H1 (cell line): ENCODE data around the gene ABHD16A. TPM values are rescaled to one million over a fixed set of nuclear protein-coding genes. Genes with fewer than 3 reads are reported as not detected.

Experiments
- CTCF ChIA-PET: fragments of 300-600 bp; sonication (Branson Sonifier 250); formaldehyde crosslinking; loops from one replicate; lab custom pipeline; 2021; ENCODE audit not compliant: partially characterized antibody; lab: Charles Lee
- POLR2A ChIA-PET: fragments of 300-600 bp; sonication (Branson Sonifier 250); formaldehyde crosslinking; loops from one replicate; lab custom pipeline; 2021; ENCODE audit warnings: inconsistent platforms; ENCODE audit not compliant: partially characterized antibody; lab: Charles Lee
- DNase-seq, 2 experiments: peaks; one replicate each; pipeline versions ENCODE4 v3.0.0 to v3.0.0-alpha.2; 2010 to 2022; ENCODE audit warnings: low spot score in 2 of 2, low read depth in 1 of 2, mixed read lengths in 1 of 2
- FAIRE-seq: peaks from 2 replicates; lab custom pipeline; 2011; peaks lifted over from hg19 to GRCh38; lab: Jason Lieb, UNC
- H2AFZ ChIP-seq: 2 replicates; pipeline ENCODE4 v1.8.1; 2012; ENCODE audit warnings: low read length, inconsistent platforms
- H2AK5ac ChIP-seq: 2 replicates; pipeline ENCODE4 v1.6.1; 2013; ENCODE audit warnings: low read depth, low read length
- H2BK120ac ChIP-seq: replicated peaks from 2 replicates; pipeline ENCODE3; 2013; ENCODE audit warnings: low read depth, low read length, inconsistent platforms
- H2BK12ac ChIP-seq: 2 replicates; pipeline ENCODE4 v1.6.1; 2013; ENCODE audit warnings: low read depth, low read length
- H2BK15ac ChIP-seq: 2 replicates; pipeline ENCODE4 v1.6.1; 2013; ENCODE audit warnings: low read length
- H2BK20ac ChIP-seq: 2 replicates; pipeline ENCODE4 v1.6.1; 2013; ENCODE audit warnings: low read length
- H2BK5ac ChIP-seq: 2 replicates; pipeline ENCODE4 v1.6.1; 2013; ENCODE audit warnings: low read depth, low read length
- H3K14ac ChIP-seq: 2 replicates; pipeline ENCODE4 v1.6.1; 2013; ENCODE audit warnings: inconsistent platforms; ENCODE audit not compliant: insufficient read length
- H3K18ac ChIP-seq: 2 replicates; pipeline ENCODE4 v1.6.1; 2013; ENCODE audit warnings: low read length; ENCODE audit errors: extremely low read depth
- H3K23ac ChIP-seq: 2 replicates; pipeline ENCODE4 v1.6.1; 2013; ENCODE audit warnings: inconsistent platforms; ENCODE audit not compliant: insufficient read length
- H3K23me2 ChIP-seq: 2 replicates; pipeline ENCODE4 v1.6.1; 2013; ENCODE audit warnings: low read depth, low read length
- H3K27ac ChIP-seq: 2 replicates; pipeline ENCODE4 v1.6.1; 2011; ENCODE audit warnings: low read depth, low read length, inconsistent platforms
- H3K27me3 ChIP-seq, 4 experiments: replicated peaks in 1 of 4; 1 replicate in 1 of 4; 2 replicates in 3 of 4; pipeline versions ENCODE4 v1.6.1 to v1.8.1; 2011 to 2013; ENCODE audit warnings: low read length in 3 of 4, mild to moderate bottlenecking in 3 of 4, inconsistent platforms in 2 of 4, mixed read lengths in 2 of 4, moderate library complexity in 1 of 4; ENCODE audit not compliant: control insufficient read depth in 3 of 4, insufficient read depth in 3 of 4; ENCODE audit errors: extremely low read depth in 1 of 4
- H3K36me3 ChIP-seq, 4 experiments: 2 replicates each; pipeline versions ENCODE4 v1.6.1 to v1.8.1; 2011 to 2013; ENCODE audit warnings: mild to moderate bottlenecking in 4 of 4, low read length in 3 of 4, moderate library complexity in 2 of 4, control low read depth in 1 of 4, inconsistent platforms in 1 of 4; ENCODE audit not compliant: insufficient read depth in 4 of 4, control insufficient read depth in 2 of 4
- H3K4ac ChIP-seq: replicated peaks from 2 replicates; pipeline ENCODE3; 2013; ENCODE audit warnings: low read length, low read depth, mixed read lengths, inconsistent platforms; ENCODE audit not compliant: insufficient read length
- H3K4me1 ChIP-seq, 4 experiments: replicated peaks in 1 of 4; 1 replicate in 1 of 4; 2 replicates in 3 of 4; pipeline versions ENCODE4 v1.6.1 to v1.8.1; 2011 to 2013; ENCODE audit warnings: low read length in 3 of 4, inconsistent platforms in 2 of 4, mixed read lengths in 1 of 4; ENCODE audit not compliant: insufficient read depth in 4 of 4, control insufficient read depth in 3 of 4
- H3K4me2 ChIP-seq, 2 experiments: 2 replicates each; pipeline versions ENCODE4 v1.6.1 to v1.8.1; 2011 to 2013; ENCODE audit warnings: low read depth in 2 of 2, low read length in 2 of 2, control low read depth in 1 of 2, inconsistent platforms in 1 of 2, mild to moderate bottlenecking in 1 of 2; ENCODE audit not compliant: insufficient read depth in 1 of 2
- H3K4me3 ChIP-seq, 4 experiments: fragments of 200-600, 300-600 bp in 1 of 4; sonication (generic), shearing (Covaris generic), sonication (Bioruptor Twin) in 1 of 4; 2 replicates each; pipeline versions ENCODE4 v1.5.1 to v1.8.1; 2011 to 2016; ENCODE audit warnings: low read length in 4 of 4, low read depth in 3 of 4, control low read depth in 2 of 4, inconsistent platforms in 2 of 4, mild to moderate bottlenecking in 2 of 4, mixed read lengths in 1 of 4, moderate library complexity in 1 of 4; ENCODE audit not compliant: insufficient read depth in 2 of 4; ENCODE audit errors: extremely low read depth in 1 of 4
- H3K56ac ChIP-seq: replicated peaks from 2 replicates; pipeline ENCODE3; 2013; ENCODE audit warnings: low read depth, mild to moderate bottlenecking, mixed read lengths, low read length, inconsistent platforms; ENCODE audit not compliant: insufficient read length
- H3K79me1 ChIP-seq: 2 replicates; pipeline ENCODE4 v1.6.1; 2013; ENCODE audit warnings: low read depth, low read length, control low read depth
- H3K79me2 ChIP-seq, 2 experiments: 2 replicates each; pipeline versions ENCODE4 v1.6.1 to v1.8.1; 2012 to 2013; ENCODE audit warnings: low read length in 2 of 2, mild to moderate bottlenecking in 2 of 2, inconsistent platforms in 1 of 2; ENCODE audit not compliant: insufficient read depth in 2 of 2, control insufficient read depth in 1 of 2
- H3K9ac ChIP-seq, 4 experiments: replicated peaks in 1 of 4; 1 replicate in 1 of 4; 2 replicates in 3 of 4; pipeline versions ENCODE4 v1.6.1 to v1.8.1; 2011 to 2013; ENCODE audit warnings: low read depth in 3 of 4, low read length in 3 of 4, control low read depth in 2 of 4, mild to moderate bottlenecking in 2 of 4, moderate library complexity in 2 of 4, inconsistent platforms in 1 of 4; ENCODE audit errors: extremely low read depth in 1 of 4
- H3K9me3 ChIP-seq, 2 experiments: 2 replicates each; pipeline versions ENCODE4 v1.6.1 to v1.8.1; 2012 to 2013; ENCODE audit warnings: mild to moderate bottlenecking in 2 of 2, moderate library complexity in 2 of 2, control low read depth in 1 of 2, inconsistent platforms in 1 of 2, low read depth in 1 of 2, low read length in 1 of 2, mixed read lengths in 1 of 2; ENCODE audit not compliant: insufficient read depth in 2 of 2
- H4K20me1 ChIP-seq, 2 experiments: replicated peaks in 1 of 2; 2 replicates each; pipeline versions ENCODE3 to v1.8.1; 2011 to 2013; ENCODE audit warnings: inconsistent platforms in 2 of 2, low read length in 2 of 2, mild to moderate bottlenecking in 1 of 2; ENCODE audit not compliant: insufficient read depth in 2 of 2, control insufficient read depth in 1 of 2
- H4K5ac ChIP-seq: 2 replicates; pipeline ENCODE4 v1.6.1; 2013; ENCODE audit warnings: low read length, low read depth, mixed read lengths, inconsistent platforms; ENCODE audit not compliant: insufficient read length
- H4K8ac ChIP-seq: 2 replicates; pipeline ENCODE4 v1.8.0; 2013; ENCODE audit warnings: mild to moderate bottlenecking, moderate library complexity, low read length, inconsistent platforms; ENCODE audit not compliant: insufficient read depth; ENCODE audit errors: extremely low read depth
- H4K91ac ChIP-seq: replicated peaks from 2 replicates; pipeline ENCODE3; 2013; ENCODE audit warnings: low read length, mixed read lengths, inconsistent platforms; ENCODE audit not compliant: insufficient read length
- ATF3 ChIP-seq: IDR thresholded peaks from 2 replicates; pipeline ENCODE4 v1.6.1; 2011; ENCODE audit warnings: low read depth, mild to moderate bottlenecking, low read length; ENCODE audit not compliant: insufficient read depth
- BACH1 ChIP-seq: IDR thresholded peaks from 2 replicates; pipeline ENCODE4 v1.6.1; 2012; ENCODE audit warnings: low read length, improper control_type of control experiment
- BCL11A ChIP-seq, 2 experiments: IDR thresholded peaks; one replicate each; pipeline ENCODE4 v1.6.1; 2011; ENCODE audit warnings: low read depth in 2 of 2, low read length in 2 of 2, mild to moderate bottlenecking in 2 of 2
- EP300 ChIP-seq, 2 experiments: IDR thresholded peaks; 1 replicate in 1 of 2; 2 replicates in 1 of 2; pipeline ENCODE4 v1.6.1; 2011 to 2012; ENCODE audit warnings: low read depth in 2 of 2, low read length in 2 of 2, mild to moderate bottlenecking in 2 of 2, borderline replicate concordance in 1 of 2, inconsistent platforms in 1 of 2, moderate library complexity in 1 of 2
- FOSL1 ChIP-seq: IDR thresholded peaks from 2 replicates; pipeline ENCODE4 v1.6.1; 2011; ENCODE audit warnings: mild to moderate bottlenecking, low read depth, low read length, moderate library complexity; ENCODE audit not compliant: insufficient read depth
- RBBP5 ChIP-seq: IDR thresholded peaks from 2 replicates; pipeline ENCODE4 v1.7.1; 2012; ENCODE audit warnings: low read depth, mild to moderate bottlenecking, inconsistent platforms, low read length, moderate library complexity, borderline replicate concordance
- TBP ChIP-seq: IDR thresholded peaks from 2 replicates; pipeline ENCODE4 v1.6.1; 2011; ENCODE audit warnings: low read depth, low read length, improper control_type of control experiment
- WGBS, 2 experiments: shearing (Covaris generic) in 1 of 2; methylation state at CpG; one replicate each; pipeline versions ENCODE4 v1.1.6 to v1.1.7; 2013 to 2015; ENCODE audit warnings: low lambda C conversion rate in 2 of 2, mixed read lengths in 2 of 2, inconsistent platforms in 1 of 2, low coverage in 1 of 2, missing lambda C conversion rate in 1 of 2; ENCODE audit not compliant: insufficient replicate concordance in 2 of 2, insufficient coverage in 1 of 2, insufficient read length in 1 of 2; ENCODE audit errors: extremely low coverage in 1 of 2, missing lambda C conversion rate in 1 of 2; 5-methylcytosine and 5-hydroxymethylcytosine counted together
- polyA plus RNA-seq, 7 experiments: library from polyadenylated mRNA; depleted of rRNA in 3 of 7; stranded (reverse) in 5 of 7; unstranded in 2 of 7; fragments of >200 nt in 5 of 7; fragments of 200-250 nt in 2 of 7; gene quantifications; 1 replicate in 5 of 7; 2 replicates in 1 of 7; 4 replicates in 1 of 7; pipeline versions ENCODE4 v1.2.1 to v1.2.3, GENCODE V29; 2011 to 2013; ENCODE audit warnings: missing spikeins in 2 of 7, mixed read lengths in 2 of 7
- total RNA-seq: library from RNA; stranded (reverse); fragmentation: NEBNext Ultra II Directional; extraction: Animal tissue kit (Norgen Biotek cat#: 25700); gene quantifications from 2 replicates; pipeline ENCODE4 v1.2.1, GENCODE V29; 2021

The ABHD16A gene
- total and polyA plus RNA-seq, 2 of the 8 experiments (the other 6 are each of a cell fraction or from before 2014, with no cell fraction given): 32.9 to 40.2 TPM

GRCh38 chr6:31664790-31665500 lies 38.2 kb downstream of the ABHD16A start, which contains the start of gene GPANK1:
GPANK1 (minus strand) TSS chr6:31664997; CDS start chr6:31664478, 519 bp downstream.
- Histone ChIP-seq H2AFZ (peak within 1 kb of the TSS; percentile 25; the same call in 1 of the 2 replicates), H3K27me3 (no peaks in the 10 kb centered on the region), H4K20me1 (peaks cover 7 to 9% of the 10 kb centered on the region in 2 experiments), H4K8ac (peak within 1 kb of the TSS; percentile 94; the same call in 1 of the 2 replicates), H3K36me3 (peaks cover 27 to 46% (median 35%) of the 10 kb centered on the region in 4 experiments), H2BK15ac (peak within 1 kb of the TSS; percentile 93; the same call in 1 of the 2 replicates), H3K9ac (peak within 1 kb of the TSS; percentile 80 to 95 (median 90)), H3K4me3 (peak within 1 kb of the TSS; percentile 88 to 94 (median 91)), H2BK12ac (peak within 1 kb of the TSS; percentile 30; the same call in 1 of the 2 replicates), H3K27ac (peak within 1 kb of the TSS; percentile 97), H2AK5ac (peak within 1 kb of the TSS; percentile 43; the same call in 1 of the 2 replicates), H3K79me2 (peaks cover 0 to 44% of the 10 kb centered on the region in 2 experiments; a peak in 3 of 4 replicates), H3K4me1 (peaks cover 0 to 15% (median 4%) of the 10 kb centered on the region in 4 experiments; a peak in 5 of 7 replicates), H4K91ac (peak within 1 kb of the TSS; percentile 94), H3K23ac (no peak within 1 kb of the TSS), H3K9me3 (no peaks in the 10 kb centered on the region), H3K4me2 (peak within 1 kb of the TSS; percentile 74 to 82), H3K4ac (peak within 1 kb of the TSS; percentile 96), H2BK5ac (peak within 1 kb of the TSS; percentile 91), H4K5ac (peak within 1 kb of the TSS; percentile 85), H3K56ac (peak within 1 kb of the TSS; percentile 43), H3K14ac (no peak within 1 kb of the TSS), H3K18ac (peak within 1 kb of the TSS; percentile 98), H2BK20ac (no peak within 1 kb of the TSS), H3K79me1 (peaks cover 9% of the 10 kb centered on the region), H3K23me2 (peaks cover 11% of the 10 kb centered on the region), H2BK120ac (no peak within 1 kb of the TSS)
- POLR2A ChIA-PET: interaction anchor here (0.6 to 25.5 kb wide), 46 partner anchors 8 to 1306 kb away, joined by 3 to 883 read pairs (median 5); partner anchors contain the start of genes ABHD16A, AIF1, APOM and ATP6V1G2
- FAIRE-seq: no peak
- peak; percentile 65 to 77 for DNase-seq
- WGBS, 2 experiments: 1% methylated on average over 38 of the region's 39 CpGs; no CpG with 5 or more reads in 1 of the 2 experiments
- CTCF ChIA-PET: interaction anchor here (0.5 to 3.8 kb wide), 15 partner anchors 8 to 223 kb away, joined by 3 to 38 read pairs (median 4); partner anchors contain the start of genes APOM, BAG6 and TNF
- TF ChIP-seq EP300 (IDR thresholded peaks at IDR 0.05; ENCODE audit: borderline replicate concordance in 1 of 2, low read depth in 2 of 2, low read length in 2 of 2) (no peak), FOSL1 (no peak), TBP (peak; percentile 67), RBBP5 (no peak), BCL11A (IDR thresholded peaks at IDR 0.05; ENCODE audit: low read depth in 2 of 2, low read length in 2 of 2) (no peak), BACH1 (no peak), ATF3 (no peak)
